Activated T-cell treated with anti-CD3 and anti-CD28 coated beads, Interleukin-2, amount 50 U/mL, for 4 hours (primary cell): ENCODE results near the gene MYB. TPM values are rescaled to one million over a fixed set of nuclear protein-coding genes. Genes with fewer than 3 reads are reported as not detected.
A peak's percentile ranks its signal among the peaks of the same experiment; 100 is the strongest.

ENCODE experiments used
- ATAC-seq, 2 donors: fragments of 200-7000 bp; cut with Tn5 transposase; one replicate each; pipeline ENCODE4 v1.10.0; 2021
- DNase-seq: peaks from one replicate; pipeline ENCODE4 v3.0.0-alpha.2; 2020
- H3K27me3 Mint-ChIP-seq: one replicate; pipeline ENCODE4 v1.8.0; 2021; ENCODE audit warnings: low read depth, mixed read lengths
- H3K36me3 Mint-ChIP-seq: one replicate; pipeline ENCODE4 v1.8.0; 2022; ENCODE audit warnings: mixed read lengths; ENCODE audit not compliant: insufficient read depth
- H3K4me1 Mint-ChIP-seq: one replicate; pipeline ENCODE4 v1.8.0; 2021; ENCODE audit warnings: low read depth, mixed read lengths
- H3K4me3 Mint-ChIP-seq: one replicate; pipeline ENCODE4 v1.8.0; 2021; ENCODE audit warnings: mild to moderate bottlenecking, moderate library complexity, mixed read lengths
- H3K9me3 Mint-ChIP-seq: one replicate; pipeline ENCODE4 v1.8.0; 2021; ENCODE audit warnings: mixed read lengths
- total RNA-seq, 3 donors: library from RNA; stranded (reverse); gene quantifications; one replicate each; pipeline ENCODE4 v1.2.1, GENCODE V29; 2021

Gene MYB
- total RNA-seq, 3 donors from 2014 or later, result 9.5 to 15.2 (median 13.9) TPM

- Mint-ChIP-seq H3K4me1 (peaks cover 10% of the 10 kb centered on the region), H3K4me3 (no peak overlapping the region), H3K27me3 (peaks cover 3% of the 10 kb centered on the region), H3K9me3 (no peaks in the 10 kb centered on the region), H3K36me3 (peaks cover 28% of the 10 kb centered on the region)
- ATAC-seq (no peak), DNase-seq (no peak)
Observed at GRCh38 chr6:135188718-135189117, 7.6 kb downstream of the MYB start.

- Mint-ChIP-seq H3K4me1 (peaks cover 5% of the 10 kb centered on the region), H3K36me3 (peaks cover 34% of the 10 kb centered on the region), H3K27me3 (peaks cover 3% of the 10 kb centered on the region), H3K4me3 (no peak overlapping the region), H3K9me3 (no peaks in the 10 kb centered on the region)
- DNase-seq (no peak), ATAC-seq (no peak)
Observed at GRCh38 chr6:135189344-135189743, 8.2 kb downstream of the MYB start.

GRCh38 chr6:135191508-135192255 lies 10.6 kb downstream of the MYB start:
- Mint-ChIP-seq H3K4me1 (peaks cover 10% of the 10 kb centered on the region), H3K4me3 (no peak overlapping the region), H3K9me3 (no peaks in the 10 kb centered on the region), H3K36me3 (peaks cover 35% of the 10 kb centered on the region), H3K27me3 (no peaks in the 10 kb centered on the region)
- ATAC-seq, result no peak
- no peak for DNase-seq

GRCh38 chr6:135192256-135193174 lies 11.4 kb downstream of the MYB start:
- no peak for DNase-seq
- H3K4me3 Mint-ChIP-seq, result no peak overlapping the region
- no peak for ATAC-seq
- peaks cover 39% of the 10 kb centered on the region for H3K36me3 Mint-ChIP-seq
- peaks cover 18% of the 10 kb centered on the region for H3K4me1 Mint-ChIP-seq
- H3K27me3 Mint-ChIP-seq, result no peaks in the 10 kb centered on the region
- H3K9me3 Mint-ChIP-seq, result no peaks in the 10 kb centered on the region

- no peaks in the 10 kb centered on the region for H3K9me3 Mint-ChIP-seq
Observed at GRCh38 chr6:135193221-135193620, 12.1 kb downstream of the MYB start.

GRCh38 chr6:135195041-135195440 lies 13.9 kb downstream of the MYB start:
- Mint-ChIP-seq H3K36me3 (peaks cover 35% of the 10 kb centered on the region), H3K27me3 (no peaks in the 10 kb centered on the region), H3K4me1 (peaks cover 17% of the 10 kb centered on the region), H3K4me3 (no peak overlapping the region), H3K9me3 (no peaks in the 10 kb centered on the region)
- ATAC-seq (no peak), DNase-seq (no peak)

More at GRCh38 chr6:135193221-135193620, 12.1 kb downstream of the MYB start:
- ATAC-seq, result no peak
- H3K36me3 Mint-ChIP-seq, result peaks cover 40% of the 10 kb centered on the region
- H3K27me3 Mint-ChIP-seq, result no peaks in the 10 kb centered on the region
- H3K4me3 Mint-ChIP-seq, result no peak overlapping the region
- peaks cover 19% of the 10 kb centered on the region for H3K4me1 Mint-ChIP-seq
- DNase-seq, result no peak

GRCh38 chr6:135195522-135195921 lies 14.4 kb downstream of the MYB start:
- Mint-ChIP-seq H3K36me3 (peaks cover 38% of the 10 kb centered on the region), H3K4me3 (no peak overlapping the region), H3K4me1 (peaks cover 17% of the 10 kb centered on the region), H3K9me3 (no peaks in the 10 kb centered on the region), H3K27me3 (no peaks in the 10 kb centered on the region)
- ATAC-seq (no peak), DNase-seq (no peak)

GRCh38 chr6:135196739-135197510 lies 15.8 kb downstream of the MYB start:
- peaks cover 34% of the 10 kb centered on the region for H3K36me3 Mint-ChIP-seq
- H3K4me1 Mint-ChIP-seq, result peaks cover 17% of the 10 kb centered on the region
- ATAC-seq, result peak; percentile 80 to 85
- peak overlapping the region; percentile 4 for H3K4me3 Mint-ChIP-seq
- no peak for DNase-seq
- H3K27me3 Mint-ChIP-seq, result no peaks in the 10 kb centered on the region
- no peaks in the 10 kb centered on the region for H3K9me3 Mint-ChIP-seq

GRCh38 chr6:135202836-135203235 lies 21.7 kb downstream of the MYB start:
- no peaks in the 10 kb centered on the region for H3K4me1 Mint-ChIP-seq
- no peak for DNase-seq
- no peaks in the 10 kb centered on the region for H3K9me3 Mint-ChIP-seq
- H3K27me3 Mint-ChIP-seq, result no peaks in the 10 kb centered on the region
- no peak for ATAC-seq
- H3K36me3 Mint-ChIP-seq, result peaks cover 10% of the 10 kb centered on the region
- H3K4me3 Mint-ChIP-seq, result no peak overlapping the region

GRCh38 chr6:135204951-135205350 lies 23.8 kb downstream of the MYB start:
- Mint-ChIP-seq H3K9me3 (no peaks in the 10 kb centered on the region), H3K4me1 (peaks cover 5% of the 10 kb centered on the region), H3K4me3 (no peak overlapping the region), H3K36me3 (peaks cover 8% of the 10 kb centered on the region), H3K27me3 (no peaks in the 10 kb centered on the region)
- ATAC-seq, result no peak
- no peak for DNase-seq

GRCh38 chr6:135209803-135210202 lies 28.7 kb downstream of the MYB start:
- H3K36me3 Mint-ChIP-seq, result peaks cover 2% of the 10 kb centered on the region
- DNase-seq (no peak), ATAC-seq (no peak)
- peaks cover 30% of the 10 kb centered on the region for H3K4me1 Mint-ChIP-seq
- no peaks in the 10 kb centered on the region for H3K9me3 Mint-ChIP-seq
- peak overlapping the region; percentile 63 for H3K4me3 Mint-ChIP-seq
- H3K27me3 Mint-ChIP-seq, result no peaks in the 10 kb centered on the region

GRCh38 chr6:135210632-135211305 lies 29.7 kb downstream of the MYB start:
- DNase-seq, result no peak

GRCh38 chr6:135211306-135211702 lies 30.2 kb downstream of the MYB start:
- Mint-ChIP-seq H3K36me3 (peaks cover 2% of the 10 kb centered on the region), H3K27me3 (no peaks in the 10 kb centered on the region)
- no peak for ATAC-seq

More at GRCh38 chr6:135210632-135211305, 29.7 kb downstream of the MYB start:
- ATAC-seq, result peak in 1 of 2 donors; percentile 31
- Mint-ChIP-seq H3K4me3 (no peak overlapping the region), H3K4me1 (peaks cover 30% of the 10 kb centered on the region), H3K9me3 (no peaks in the 10 kb centered on the region), H3K36me3 (peaks cover 2% of the 10 kb centered on the region), H3K27me3 (no peaks in the 10 kb centered on the region)

More at GRCh38 chr6:135211306-135211702, 30.2 kb downstream of the MYB start:
- DNase-seq, result no peak
- Mint-ChIP-seq H3K4me3 (no peak overlapping the region), H3K9me3 (no peaks in the 10 kb centered on the region), H3K4me1 (peaks cover 30% of the 10 kb centered on the region)
